Activated CD4-positive, alpha-beta memory T cell treated with anti-CD3 and anti-CD28 coated beads for 36 hours (primary cell): Measurements from ENCODE around the gene LGI4. TPM values are rescaled to one million over a fixed set of nuclear protein-coding genes. Genes with fewer than 3 reads are reported as not detected.
"Not testable (repeated sequence)": the region's sequence is repeated elsewhere in the genome, so short reads cannot be mapped to it uniquely, and the experiment has no call there.

Experiments used
- CTCF ChIA-PET: fragments of 350-600 bp; sonication (Branson Sonifier 250); formaldehyde crosslinking; loops from one replicate; lab custom pipeline; 2021; ENCODE audit warnings: antibody characterized with exemption, inconsistent platforms; lab: Charles Lee
- POLR2A ChIA-PET: fragments of 350-600 bp; sonication (Branson Sonifier 250); formaldehyde crosslinking; loops from one replicate; lab custom pipeline; 2021; ENCODE audit warnings: antibody characterized with exemption; lab: Charles Lee
- DNase-seq: peaks from one replicate; pipeline ENCODE4 v3.0.0-alpha.2; 2020
- H3K27ac Mint-ChIP-seq: one replicate; pipeline ENCODE4 v1.8.0; 2021; ENCODE audit warnings: mixed read lengths
- H3K27me3 Mint-ChIP-seq: one replicate; pipeline ENCODE4 v1.8.0; 2021; ENCODE audit warnings: mixed read lengths
- H3K36me3 Mint-ChIP-seq: one replicate; pipeline ENCODE4 v1.8.0; 2021; ENCODE audit warnings: mixed read lengths
- H3K4me1 Mint-ChIP-seq: one replicate; pipeline ENCODE4 v1.8.0; 2021; ENCODE audit warnings: low read depth, mixed read lengths
- H3K4me3 Mint-ChIP-seq: one replicate; pipeline ENCODE4 v1.8.0; 2021; ENCODE audit warnings: mild to moderate bottlenecking, mixed read lengths
- H3K9me3 Mint-ChIP-seq: one replicate; pipeline ENCODE4 v1.8.0; 2021; ENCODE audit warnings: mixed read lengths
- intact Hi-C: fragments of 100-400 bp; cut with micrococcal nuclease; formaldehyde crosslinking; loops from one replicate; pipeline ENCODE4 v1.15.1; 2023
- total RNA-seq, 2 experiments: library from RNA; stranded (reverse); gene quantifications; one replicate each; pipeline ENCODE4 v1.2.3, GENCODE V29; 2021

The LGI4 gene
- total RNA-seq, 2 experiments from 2014 or later: 0.50 to 0.51 TPM

GRCh38 chr19:35157431-35157830, 22.6 kb upstream of the LGI4 start:
- CTCF ChIA-PET: interaction anchor here (1.3 to 2.0 kb wide), 2 partner anchors 15 to 22 kb away, joined by 4 to 6 read pairs; partner anchors contain the start of gene FXYD7
- Mint-ChIP-seq H3K36me3 (peaks cover 76% of the 10 kb centered on the region), H3K4me1 (peaks cover 61% of the 10 kb centered on the region), H3K9me3 (peaks cover 11% of the 10 kb centered on the region), H3K27me3 (no peaks in the 10 kb centered on the region), H3K27ac (peak overlapping the region; percentile 99), H3K4me3 (peak overlapping the region; percentile 98)
- intact Hi-C loops: no loop called here
- no peak for DNase-seq
- POLR2A ChIA-PET: no interaction called here

- Mint-ChIP-seq H3K9me3 (peaks cover 5% of the 10 kb centered on the region), H3K4me3 (peak overlapping the region; percentile 98), H3K4me1 (peaks cover 58% of the 10 kb centered on the region), H3K27me3 (no peaks in the 10 kb centered on the region), H3K36me3 (peaks cover 68% of the 10 kb centered on the region), H3K27ac (peak overlapping the region; percentile 99)
- no peak for DNase-seq
- ChIA-PET CTCF (no interaction called here), POLR2A (no interaction called here)
- intact Hi-C loops: no loop called here
These were observed 21.8 kb upstream of the LGI4 start for GRCh38 chr19:35156673-35157014.

GRCh38 chr19:35155981-35156672, 21.3 kb upstream of the LGI4 start:
- no peaks in the 10 kb centered on the region for H3K27me3 Mint-ChIP-seq
- H3K36me3 Mint-ChIP-seq: peaks cover 63% of the 10 kb centered on the region
- intact Hi-C loops: loop anchor here (1.0 to 2.0 kb wide), 3 partner anchors 58 to 113 kb away; partner anchors contain the start of gene USF2
- no peak for DNase-seq
- ChIA-PET CTCF (no interaction called here), POLR2A (no interaction called here)
- peaks cover 2% of the 10 kb centered on the region for H3K9me3 Mint-ChIP-seq
- H3K4me1 Mint-ChIP-seq: peaks cover 53% of the 10 kb centered on the region
- peak overlapping the region; percentile 99 for H3K27ac Mint-ChIP-seq
- H3K4me3 Mint-ChIP-seq: peak overlapping the region; percentile 98

- Mint-ChIP-seq H3K4me1 (peaks cover 51% of the 10 kb centered on the region), H3K36me3 (peaks cover 56% of the 10 kb centered on the region), H3K27me3 (no peaks in the 10 kb centered on the region), H3K27ac (peak overlapping the region; percentile 99), H3K4me3 (peak overlapping the region; percentile 98), H3K9me3 (peaks cover under 1% of the 10 kb centered on the region)
- ChIA-PET POLR2A (interaction anchor here (0.8 to 2.4 kb wide), 3 partner anchors 14 to 59 kb away, joined by 4 to 20 read pairs (median 6); no protein-coding TSS in a partner anchor), CTCF (interaction anchor here (4.6 kb wide), 1 partner anchor 12 kb away, joined by 81 read pairs; the partner anchor contains the start of gene FXYD7)
- intact Hi-C loops: loop anchor here (1.0 to 2.0 kb wide), 3 partner anchors 59 to 113 kb away; partner anchors contain the start of gene USF2
- peak; percentile 61 for DNase-seq
These were observed 20.6 kb upstream of the LGI4 start for GRCh38 chr19:35155441-35155840.

GRCh38 chr19:35154525-35155406, 19.9 kb upstream of the LGI4 start, which contains the start of gene FXYD5:
Gene FXYD5, plus strand, starts transcription at chr19:35154735. Its CDS starts 816 bp downstream, at chr19:35155551.
- Mint-ChIP-seq H3K4me1 (peaks cover 50% of the 10 kb centered on the region), H3K4me3 (peak within 1 kb of the TSS; percentile 98), H3K27me3 (no peaks in the 10 kb centered on the region), H3K36me3 (peaks cover 51% of the 10 kb centered on the region), H3K27ac (peak within 1 kb of the TSS; percentile 99), H3K9me3 (no peaks in the 10 kb centered on the region)
- POLR2A ChIA-PET: interaction anchor here (0.6 to 2.4 kb wide), 7 partner anchors 13 to 153 kb away, joined by 3 to 20 read pairs (median 5); no protein-coding TSS in a partner anchor
- intact Hi-C loops: loop anchor here (1.0 to 2.0 kb wide), 3 partner anchors 60 to 114 kb away; partner anchors contain the start of gene USF2
- CTCF ChIA-PET: interaction anchor here (0.5 to 4.6 kb wide), 13 partner anchors 8 to 394 kb away, joined by 3 to 81 read pairs (median 4); partner anchors contain the start of genes FXYD7 and LGI4
- DNase-seq: peak; percentile 93

GRCh38 chr19:35153701-35154524, 19.1 kb upstream of the LGI4 start:
- no peaks in the 10 kb centered on the region for H3K9me3 Mint-ChIP-seq
- intact Hi-C loops: loop anchor here (2.0 kb wide), 1 partner anchor 115 kb away; the partner anchor contains the start of gene USF2
- H3K27ac Mint-ChIP-seq: peak overlapping the region; percentile 99
- ChIA-PET CTCF (interaction anchor here (0.5 to 4.6 kb wide), 18 partner anchors 9 to 395 kb away, joined by 3 to 81 read pairs (median 3); partner anchors contain the start of genes FXYD7 and LGI4), POLR2A (interaction anchor here (0.6 to 2.4 kb wide), 8 partner anchors 12 to 152 kb away, joined by 3 to 20 read pairs (median 4); no protein-coding TSS in a partner anchor)
- no peaks in the 10 kb centered on the region for H3K27me3 Mint-ChIP-seq
- H3K4me1 Mint-ChIP-seq: peaks cover 42% of the 10 kb centered on the region
- H3K36me3 Mint-ChIP-seq: peaks cover 42% of the 10 kb centered on the region
- H3K4me3 Mint-ChIP-seq: peak overlapping the region; percentile 98
- peak; percentile 86 for DNase-seq

- DNase-seq, H3K27me3 Mint-ChIP-seq, H3K9me3 Mint-ChIP-seq, intact Hi-C loops: not testable (repeated sequence)
- POLR2A ChIA-PET: interaction anchor here (0.8 to 2.4 kb wide), 3 partner anchors 11 to 83 kb away, joined by 3 to 20 read pairs (median 5); no protein-coding TSS in a partner anchor
- Mint-ChIP-seq H3K4me1 (peaks cover 34% of the 10 kb centered on the region), H3K36me3 (peaks cover 34% of the 10 kb centered on the region), H3K4me3 (peak overlapping the region; percentile 98), H3K27ac (peak overlapping the region; percentile 55)
- CTCF ChIA-PET: interaction anchor here (0.7 to 4.6 kb wide), 9 partner anchors 9 to 109 kb away, joined by 3 to 81 read pairs (median 6); partner anchors contain the start of genes FXYD7 and LGI4
These were observed 18.3 kb upstream of the LGI4 start for GRCh38 chr19:35153129-35153522.

- peaks cover 18% of the 10 kb centered on the region for H3K4me1 Mint-ChIP-seq
- H3K27me3 Mint-ChIP-seq: no peaks in the 10 kb centered on the region
- no peak overlapping the region for H3K4me3 Mint-ChIP-seq
- peaks cover 20% of the 10 kb centered on the region for H3K36me3 Mint-ChIP-seq
- ChIA-PET POLR2A (no interaction called here), CTCF (interaction anchor here (0.8 to 4.6 kb wide), 2 partner anchors 8 to 41 kb away, joined by 3 to 81 read pairs; partner anchors contain the start of gene FXYD7)
- intact Hi-C loops: no loop called here
- H3K9me3 Mint-ChIP-seq: no peaks in the 10 kb centered on the region
- no peak for DNase-seq
- H3K27ac Mint-ChIP-seq: no peak overlapping the region
These were observed 16.6 kb upstream of the LGI4 start for GRCh38 chr19:35151273-35152065.

GRCh38 chr19:35150445-35150844, 15.6 kb upstream of the LGI4 start:
- ChIA-PET CTCF (interaction anchor here (1.0 to 1.5 kb wide), 2 partner anchors 9 to 84 kb away, joined by 4 to 6 read pairs; no protein-coding TSS in a partner anchor), POLR2A (no interaction called here)
- intact Hi-C loops: no loop called here
- Mint-ChIP-seq H3K9me3 (no peaks in the 10 kb centered on the region), H3K4me3 (no peak overlapping the region), H3K27ac (no peak overlapping the region), H3K4me1 (peaks cover 10% of the 10 kb centered on the region), H3K27me3 (no peaks in the 10 kb centered on the region), H3K36me3 (peaks cover 10% of the 10 kb centered on the region)
- no peak for DNase-seq

- intact Hi-C loops: no loop called here
- Mint-ChIP-seq H3K27ac (no peak overlapping the region), H3K36me3 (no peaks in the 10 kb centered on the region), H3K9me3 (no peaks in the 10 kb centered on the region), H3K27me3 (no peaks in the 10 kb centered on the region), H3K4me3 (no peak overlapping the region), H3K4me1 (peaks cover 17% of the 10 kb centered on the region)
- ChIA-PET CTCF (interaction anchor here (1.0 to 1.6 kb wide), 3 partner anchors 8 to 83 kb away, joined by 4 to 6 read pairs (median 6); partner anchors contain the start of gene LGI4), POLR2A (no interaction called here)
- no peak for DNase-seq
These were observed 14.6 kb upstream of the LGI4 start for GRCh38 chr19:35149463-35149862.
